Adipocyte (in vitro differentiated cells): ENCODE measurements around the gene OR7D2.

ENCODE experiments used
- DNase-seq: peaks from one replicate; pipeline ENCODE4 v3.0.0-alpha.2; 2015; ENCODE audit warnings: low read depth
- H3K27me3 ChIP-seq: replicated peaks from 2 replicates; pipeline ENCODE4 v1.7.0; 2013; ENCODE audit warnings: mild to moderate bottlenecking, low read length, moderate library complexity; ENCODE audit not compliant: control insufficient read depth, insufficient read depth
- H3K36me3 ChIP-seq: 2 replicates; pipeline ENCODE4 v1.7.0; 2013; ENCODE audit warnings: low read length, mild to moderate bottlenecking, moderate library complexity; ENCODE audit not compliant: control insufficient read depth, insufficient read depth, severe bottlenecking
- H3K4me1 ChIP-seq: 2 replicates; pipeline ENCODE4 v1.7.0; 2013; ENCODE audit warnings: mild to moderate bottlenecking, low read length, moderate library complexity; ENCODE audit not compliant: control insufficient read depth, insufficient read depth
- H3K4me3 ChIP-seq: 2 replicates; pipeline ENCODE4 v1.7.0; 2013; ENCODE audit warnings: mild to moderate bottlenecking, low read length, moderate library complexity
- H3K9ac ChIP-seq: 2 replicates; pipeline ENCODE4 v1.7.0; 2013; ENCODE audit warnings: mild to moderate bottlenecking, low read length, moderate library complexity
- H3K9me3 ChIP-seq: 2 replicates; pipeline ENCODE4 v1.7.0; 2013; ENCODE audit warnings: mild to moderate bottlenecking, low read length, moderate library complexity; ENCODE audit not compliant: control insufficient read depth

The OR7D2 gene

DNA sequence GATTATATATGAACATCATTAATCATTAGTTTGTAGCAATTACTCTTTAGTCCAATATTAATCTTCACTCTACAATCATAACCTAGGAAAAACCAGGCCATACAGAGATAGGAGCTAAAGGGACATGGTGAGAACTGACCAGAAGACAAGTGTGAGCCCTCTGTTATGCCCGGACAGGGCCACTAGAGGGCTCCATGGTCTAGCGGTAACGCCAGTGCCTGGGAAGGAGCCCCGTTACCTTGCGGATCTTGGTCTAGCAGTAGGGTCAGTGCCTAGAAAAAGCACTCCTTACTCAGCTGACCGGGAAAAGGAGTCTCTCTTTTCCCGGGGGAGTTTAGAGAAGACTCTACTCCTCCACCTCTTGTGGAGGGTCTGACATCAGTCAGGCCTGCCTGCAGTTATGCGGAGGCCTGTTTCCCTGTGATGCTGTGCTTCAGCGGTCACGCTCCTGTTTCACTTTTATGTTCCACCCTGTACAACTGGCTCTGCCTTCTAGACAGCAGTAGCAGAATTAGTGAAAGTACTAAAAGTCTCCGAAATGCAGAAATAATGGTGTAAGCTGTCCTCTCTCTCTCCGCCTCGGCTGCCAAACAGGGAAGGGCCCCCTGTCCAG, 26.8 kb downstream of the OR7D2 start:
- no peaks in the 10 kb centered on the region for H3K36me3 ChIP-seq
- DNase-seq = peak; percentile 82
- H3K9ac ChIP-seq = peak overlapping the region; percentile 60
- no peaks in the 10 kb centered on the region for H3K9me3 ChIP-seq
- peak overlapping the region; percentile 77 for H3K4me3 ChIP-seq
- no peaks in the 10 kb centered on the region for H3K27me3 ChIP-seq
- H3K4me1 ChIP-seq = peaks cover 2% of the 10 kb centered on the region

- Histone ChIP-seq H3K27me3 (no peaks in the 10 kb centered on the region), H3K9ac (no peak within 1 kb of the TSS), H3K4me1 (no peaks in the 10 kb centered on the region), H3K9me3 (peaks cover 3% of the 10 kb centered on the region), H3K4me3 (no peak within 1 kb of the TSS), H3K36me3 (no peaks in the 10 kb centered on the region)
- DNase-seq = no peak
Observed at GRCh38 chr19:9219489-9219888, 40.7 kb downstream of the OR7D2 start, which contains the start of gene OR7D4. OR7D4 (minus strand) TSS chr19:9219589; CDS start chr19:9214837, 4,752 bp downstream.
